Calu3 (cell line): ENCODE results near the gene COQ2. TPM values are rescaled to one million over a fixed set of nuclear protein-coding genes. Genes with fewer than 3 reads are reported as not detected.

Experiments
- BruUV-seq: library from RNA; stranded (reverse); fragments of 400-500 nt; replicated peaks from 2 replicates; lab custom pipeline; 2021; lab: Mats Ljungman, UMichigan
- CTCF ChIA-PET: fragments of 300-600 bp; sonication (Branson Sonifier 250); formaldehyde crosslinking; loops from one replicate; lab custom pipeline; 2022; ENCODE audit warnings: antibody characterized with exemption; lab: Charles Lee
- DNase-seq: peaks from one replicate; pipeline ENCODE4 v3.0.0; 2022
- H3K27ac Mint-ChIP-seq: one replicate; pipeline ENCODE4 v1.8.0; 2022; ENCODE audit warnings: mixed read lengths; ENCODE audit not compliant: unreplicated experiment
- H3K27me3 Mint-ChIP-seq: one replicate; pipeline ENCODE4 v1.8.0; 2022; ENCODE audit warnings: mixed read lengths; ENCODE audit not compliant: unreplicated experiment
- H3K36me3 Mint-ChIP-seq: one replicate; pipeline ENCODE4 v1.8.0; 2022; ENCODE audit warnings: mild to moderate bottlenecking, moderate library complexity, mixed read lengths; ENCODE audit not compliant: insufficient read depth, unreplicated experiment
- H3K4me1 Mint-ChIP-seq: one replicate; pipeline ENCODE4 v1.8.0; 2022; ENCODE audit warnings: mild to moderate bottlenecking, low read depth, mixed read lengths; ENCODE audit not compliant: unreplicated experiment
- H3K4me3 Mint-ChIP-seq: one replicate; pipeline ENCODE4 v1.8.0; 2022; ENCODE audit warnings: mild to moderate bottlenecking, low read depth, moderate library complexity, mixed read lengths; ENCODE audit not compliant: unreplicated experiment
- H3K9me3 Mint-ChIP-seq: one replicate; pipeline ENCODE4 v1.8.0; 2022; ENCODE audit warnings: low read depth, mixed read lengths; ENCODE audit not compliant: unreplicated experiment
- intact Hi-C: fragments of 100-400 bp; cut with micrococcal nuclease; formaldehyde crosslinking; loops from one replicate; pipeline ENCODE4 v1.10.0; 2022; ENCODE audit not compliant: unreplicated experiment
- total RNA-seq: library from RNA; stranded (reverse); gene quantifications from 2 replicates; pipeline ENCODE4 v1.2.3, GENCODE V29; 2022
- TF ChIP-seq, protein P1 (sequence below): fragments of 200-600 bp; IDR thresholded peaks from one replicate; pipeline ENCODE4 v1.8.0; 2022; ENCODE audit warnings: antibody characterized with exemption; ENCODE audit not compliant: unreplicated experiment

COQ2 gene
- total RNA-seq, 1 experiment from 2014 or later: 16.3 TPM

- CTCF ChIA-PET: no interaction called here
- Mint-ChIP-seq H3K27ac (no peak overlapping the region), H3K4me1 (peaks cover 24% of the 10 kb centered on the region), H3K9me3 (peaks cover 5% of the 10 kb centered on the region), H3K27me3 (no peaks in the 10 kb centered on the region), H3K36me3 (no peaks in the 10 kb centered on the region), H3K4me3 (no peak overlapping the region)
- TF ChIP-seq, protein P1, sequence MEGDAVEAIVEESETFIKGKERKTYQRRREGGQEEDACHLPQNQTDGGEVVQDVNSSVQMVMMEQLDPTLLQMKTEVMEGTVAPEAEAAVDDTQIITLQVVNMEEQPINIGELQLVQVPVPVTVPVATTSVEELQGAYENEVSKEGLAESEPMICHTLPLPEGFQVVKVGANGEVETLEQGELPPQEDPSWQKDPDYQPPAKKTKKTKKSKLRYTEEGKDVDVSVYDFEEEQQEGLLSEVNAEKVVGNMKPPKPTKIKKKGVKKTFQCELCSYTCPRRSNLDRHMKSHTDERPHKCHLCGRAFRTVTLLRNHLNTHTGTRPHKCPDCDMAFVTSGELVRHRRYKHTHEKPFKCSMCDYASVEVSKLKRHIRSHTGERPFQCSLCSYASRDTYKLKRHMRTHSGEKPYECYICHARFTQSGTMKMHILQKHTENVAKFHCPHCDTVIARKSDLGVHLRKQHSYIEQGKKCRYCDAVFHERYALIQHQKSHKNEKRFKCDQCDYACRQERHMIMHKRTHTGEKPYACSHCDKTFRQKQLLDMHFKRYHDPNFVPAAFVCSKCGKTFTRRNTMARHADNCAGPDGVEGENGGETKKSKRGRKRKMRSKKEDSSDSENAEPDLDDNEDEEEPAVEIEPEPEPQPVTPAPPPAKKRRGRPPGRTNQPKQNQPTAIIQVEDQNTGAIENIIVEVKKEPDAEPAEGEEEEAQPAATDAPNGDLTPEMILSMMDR: no peak
- no peak for DNase-seq
- intact Hi-C loops: no loop called here
- BruUV-seq: no TSS peak
Observed at GRCh38 chr4:83214079-83214478, 70.5 kb downstream of the COQ2 start.

Other genes starting within 250 kb of the COQ2 start
- gene COPS4, start 249.6 kb downstream of the COQ2 start, total RNA-seq: 21.0 and 21.7 TPM in 2 replicates
- gene PLAC8, start 170.1 kb downstream of the COQ2 start, total RNA-seq: 6.3 and 12.6 TPM in 2 replicates
- gene HPSE, start 50.0 kb upstream of the COQ2 start, total RNA-seq: 5.1 and 5.2 TPM in 2 replicates
- gene HELQ, start 171.0 kb upstream of the COQ2 start, total RNA-seq: 7.8 and 8.2 TPM in 2 replicates
- 39.0 and 47.9 TPM in 2 replicates for gene MRPS18C, start 171.3 kb upstream of the COQ2 start, total RNA-seq
- gene ABRAXAS1, start 200.3 kb upstream of the COQ2 start, total RNA-seq: 3.0 and 4.2 TPM in 2 replicates